ENCODE data around the gene NKX1-1. TPM values are rescaled to one million over a fixed set of nuclear protein-coding genes. Genes with fewer than 3 reads are reported as not detected.
"Not testable (repeated sequence)": the region's sequence is repeated elsewhere in the genome, so short reads cannot be mapped to it uniquely, and the experiment has no call there.

Gene NKX1-1
- total RNA-seq, 6 experiments from 2014 or later, result not detected

DNA sequence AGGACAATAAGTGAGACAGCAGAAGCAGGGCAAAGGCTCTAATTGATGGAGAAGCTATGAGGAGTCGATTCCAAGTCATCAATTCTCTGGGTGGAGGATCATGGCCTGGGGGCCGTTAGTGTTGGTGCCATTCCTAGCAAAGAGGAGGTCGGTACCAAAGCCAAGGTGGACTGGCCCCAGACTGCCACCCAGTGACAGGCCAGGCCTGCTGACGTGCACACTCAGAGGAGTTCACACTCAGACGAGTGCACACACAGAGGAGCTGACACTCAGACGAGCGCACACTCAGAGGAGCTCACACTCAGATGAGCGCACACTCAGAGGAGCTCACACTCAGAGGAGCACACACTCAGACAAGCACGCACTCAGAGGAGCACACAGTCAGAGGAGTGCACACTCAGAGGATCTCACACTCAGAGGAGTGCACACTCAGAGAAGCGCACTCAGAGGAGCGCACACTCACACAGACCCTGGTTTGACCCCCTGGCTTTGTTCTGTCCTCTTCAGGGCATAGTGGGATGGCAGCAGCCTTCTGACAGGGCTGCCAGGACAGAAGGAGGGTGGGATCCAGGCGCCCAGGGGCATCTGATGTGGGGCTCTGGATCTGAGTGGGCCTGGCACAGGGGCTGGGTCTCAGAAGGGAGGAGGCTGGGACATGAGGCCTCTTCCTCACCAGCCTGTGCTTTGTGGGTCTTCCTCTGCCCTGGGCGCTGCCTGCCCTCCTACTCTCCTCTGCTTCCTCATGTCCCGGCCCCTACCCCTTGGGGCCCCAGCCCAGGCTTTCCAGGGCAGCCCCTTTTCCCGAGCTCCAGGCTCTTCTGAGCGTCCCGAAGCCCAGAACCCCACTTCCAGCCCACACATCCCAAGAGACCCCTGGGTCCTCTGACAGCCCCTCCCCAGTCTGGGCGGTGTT is 41.7 kb upstream of the NKX1-1 start:
- no peak overlapping the region for H3K4me3 ChIP-seq
- no peaks in the 10 kb centered on the region for H3K4me1 ChIP-seq
- no peaks in the 10 kb centered on the region for H3K36me3 ChIP-seq
- TF ChIP-seq, protein P1, sequence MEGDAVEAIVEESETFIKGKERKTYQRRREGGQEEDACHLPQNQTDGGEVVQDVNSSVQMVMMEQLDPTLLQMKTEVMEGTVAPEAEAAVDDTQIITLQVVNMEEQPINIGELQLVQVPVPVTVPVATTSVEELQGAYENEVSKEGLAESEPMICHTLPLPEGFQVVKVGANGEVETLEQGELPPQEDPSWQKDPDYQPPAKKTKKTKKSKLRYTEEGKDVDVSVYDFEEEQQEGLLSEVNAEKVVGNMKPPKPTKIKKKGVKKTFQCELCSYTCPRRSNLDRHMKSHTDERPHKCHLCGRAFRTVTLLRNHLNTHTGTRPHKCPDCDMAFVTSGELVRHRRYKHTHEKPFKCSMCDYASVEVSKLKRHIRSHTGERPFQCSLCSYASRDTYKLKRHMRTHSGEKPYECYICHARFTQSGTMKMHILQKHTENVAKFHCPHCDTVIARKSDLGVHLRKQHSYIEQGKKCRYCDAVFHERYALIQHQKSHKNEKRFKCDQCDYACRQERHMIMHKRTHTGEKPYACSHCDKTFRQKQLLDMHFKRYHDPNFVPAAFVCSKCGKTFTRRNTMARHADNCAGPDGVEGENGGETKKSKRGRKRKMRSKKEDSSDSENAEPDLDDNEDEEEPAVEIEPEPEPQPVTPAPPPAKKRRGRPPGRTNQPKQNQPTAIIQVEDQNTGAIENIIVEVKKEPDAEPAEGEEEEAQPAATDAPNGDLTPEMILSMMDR (IDR thresholded peaks at IDR 0.05), result no peak
- TF ChIP-seq POLR2A (IDR thresholded peaks at IDR 0.05), result no peak
- no peaks in the 10 kb centered on the region for H3K9me3 ChIP-seq
- DNase-seq (peak in 2 of 3 donors; percentile 33 to 34), ATAC-seq (no peak)
- no peaks in the 10 kb centered on the region for H3K27me3 ChIP-seq
- no peak overlapping the region for H3K27ac ChIP-seq
- WGBS (ENCODE audit: insufficient coverage, low coverage, low lambda C conversion rate, missing lambda C conversion rate), result 63% methylated on average over 6 of the region's 18 CpGs
- intact Hi-C loops (cut with DNase I), result no loop called here

DNA sequence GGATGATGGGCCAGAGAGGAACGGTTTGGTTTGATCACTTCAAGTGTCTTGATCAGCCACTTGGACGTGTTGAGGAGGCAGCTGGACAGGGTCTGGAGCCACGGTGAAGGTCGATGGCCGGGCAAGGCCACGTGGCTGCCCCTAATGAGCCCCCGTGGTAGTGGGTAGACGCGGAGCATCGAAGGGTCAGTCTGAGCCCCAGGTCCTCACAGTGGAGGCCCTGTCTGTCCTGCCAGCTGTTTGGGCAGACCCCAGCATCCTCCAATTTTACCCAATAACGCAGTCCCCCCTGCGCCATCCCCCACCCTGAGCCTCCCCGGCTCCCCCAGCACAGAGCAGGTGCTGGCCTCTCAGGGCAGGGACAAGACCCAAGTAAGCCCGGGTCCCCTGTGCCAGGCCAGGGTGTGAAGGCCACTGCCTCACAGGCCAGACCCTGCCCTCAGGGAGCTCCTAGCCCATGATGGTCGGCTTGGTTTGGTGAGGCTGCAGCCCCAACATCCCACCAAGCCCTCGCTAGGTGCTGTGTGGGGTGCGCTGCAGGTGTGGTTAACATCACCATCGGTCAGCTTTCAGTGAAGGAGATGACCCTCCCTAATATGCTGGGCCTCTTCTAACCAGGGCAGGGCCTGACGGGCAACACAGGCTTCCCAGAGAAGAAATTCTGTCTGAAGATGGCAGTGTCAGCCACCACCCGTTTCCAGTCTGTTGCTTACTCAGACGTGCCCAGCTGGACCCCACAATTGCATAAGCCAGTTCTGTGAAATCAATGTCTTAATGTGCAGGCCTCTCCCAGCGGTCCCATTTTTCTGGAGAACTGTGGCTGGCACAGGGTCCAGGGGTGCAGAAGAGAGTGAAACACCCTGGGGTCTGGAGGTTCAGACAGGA is 40.5 kb upstream of the NKX1-1 start:
- H3K4me3 ChIP-seq, result no peak overlapping the region
- intact Hi-C loops (cut with DNase I), result no loop called here
- peak in 2 of 3 donors; percentile 29 to 30 for DNase-seq
- no peaks in the 10 kb centered on the region for H3K36me3 ChIP-seq
- no peak for ATAC-seq
- WGBS (ENCODE audit: insufficient coverage, low coverage, low lambda C conversion rate, missing lambda C conversion rate), result 17% methylated on average over 1 of the region's 22 CpGs
- H3K4me1 ChIP-seq, result no peaks in the 10 kb centered on the region
- no peaks in the 10 kb centered on the region for H3K27me3 ChIP-seq
- no peaks in the 10 kb centered on the region for H3K9me3 ChIP-seq
- TF ChIP-seq, protein P1 (IDR thresholded peaks at IDR 0.05), result no peak
- H3K27ac ChIP-seq, result no peak overlapping the region

DNA sequence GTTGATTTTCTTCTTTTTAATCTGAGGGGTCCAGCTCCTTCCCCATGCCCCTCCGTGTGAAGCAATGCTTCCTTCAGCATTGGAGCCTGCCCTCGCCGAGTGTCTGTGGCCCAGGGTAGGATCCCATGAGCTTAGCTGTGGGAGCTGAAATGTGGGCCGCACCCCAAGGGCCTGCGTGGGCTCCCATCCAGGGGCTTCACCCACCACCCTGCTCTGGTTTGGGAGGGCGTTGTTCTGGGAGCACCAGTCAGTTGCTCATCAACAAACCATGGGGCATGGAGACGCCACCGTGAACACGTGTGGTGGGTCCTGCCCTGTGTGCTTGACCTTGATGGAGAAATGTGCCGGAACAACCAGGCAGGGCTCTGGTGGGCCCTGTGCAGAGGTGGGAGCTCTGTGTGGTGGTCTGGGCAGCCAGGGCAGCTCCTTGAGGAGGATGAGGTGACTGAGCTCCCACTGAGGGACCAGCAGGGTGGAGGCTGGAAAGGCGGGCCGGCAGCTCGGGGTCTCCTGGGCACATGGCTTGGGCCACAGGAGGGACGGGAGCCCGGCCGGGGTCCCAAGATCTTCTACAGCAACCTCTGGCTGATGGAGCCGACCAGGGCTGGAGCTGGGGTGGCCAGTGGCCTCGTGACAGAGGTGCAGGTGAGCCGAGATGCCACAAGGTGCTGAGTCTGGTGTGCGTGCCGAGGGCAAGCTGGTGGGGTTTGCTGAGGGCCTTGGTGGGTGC is 39.6 kb upstream of the NKX1-1 start:
- intact Hi-C loops (cut with DNase I), result no loop called here
- H3K9me3 ChIP-seq, result no peaks in the 10 kb centered on the region
- TF ChIP-seq, protein P1 (IDR thresholded peaks at IDR 0.05), result no peak
- TF ChIP-seq POLR2A (IDR thresholded peaks at IDR 0.05), result no peak
- H3K4me3 ChIP-seq, result no peak overlapping the region
- WGBS (ENCODE audit: insufficient coverage, low coverage, low lambda C conversion rate, missing lambda C conversion rate), result 70% methylated on average over 9 of the region's 21 CpGs
- peak in 2 of 3 donors; percentile 40 to 52 for DNase-seq
- H3K36me3 ChIP-seq, result no peaks in the 10 kb centered on the region
- H3K27me3 ChIP-seq, result no peaks in the 10 kb centered on the region
- no peak for ATAC-seq
- no peak overlapping the region for H3K27ac ChIP-seq
- no peaks in the 10 kb centered on the region for H3K4me1 ChIP-seq

DNA sequence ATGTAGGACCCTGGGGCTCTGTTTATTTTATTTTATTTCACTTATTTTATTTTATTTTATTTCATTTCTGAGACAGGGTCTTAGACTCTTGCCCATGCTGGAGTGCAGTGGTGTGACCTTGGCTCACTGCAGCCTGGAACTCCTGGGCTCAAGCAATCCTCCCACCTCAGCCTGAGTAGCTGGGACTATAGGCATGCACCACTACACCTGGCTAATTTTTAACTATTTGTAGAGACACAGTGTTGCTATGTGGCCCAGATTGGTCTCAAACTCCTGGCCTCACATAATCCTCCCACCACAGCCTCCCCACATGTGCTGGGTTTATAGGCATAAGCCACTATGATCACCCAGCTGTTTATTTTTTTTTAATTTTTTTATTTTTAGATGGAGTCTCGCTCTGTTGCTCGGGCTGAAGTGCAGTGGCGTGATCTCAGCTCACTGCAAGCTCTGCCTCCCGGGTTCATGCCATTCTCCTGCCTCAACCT is 37.5 kb upstream of the NKX1-1 start:
- intact Hi-C loops (cut with DNase I), result not testable (repeated sequence)

More for the DNA sequence above, 37.5 kb upstream of the NKX1-1 start:
- not testable (repeated sequence) for DNase-seq, H3K36me3 ChIP-seq, H3K27me3 ChIP-seq, H3K4me1 ChIP-seq, H3K9me3 ChIP-seq, ATAC-seq, H3K27ac ChIP-seq, H3K4me3 ChIP-seq
- 43% methylated on average over 4 of the region's 4 CpGs for WGBS (ENCODE audit: insufficient coverage, low coverage, low lambda C conversion rate, missing lambda C conversion rate)
